DND-41 (cell line): Measurements from ENCODE around the gene PPP4C.

ENCODE experiments used
- ATAC-seq: fragments of 200-7000 bp; cut with Tn5 transposase; 3 replicates; pipeline ENCODE4 v1.9.1; 2021; ENCODE audit warnings: low read depth; ENCODE audit not compliant: insufficient read depth
- DNase-seq: peaks from one replicate; pipeline ENCODE4 v3.0.0-alpha.2; 2020
- H2AFZ ChIP-seq: 2 replicates; pipeline ENCODE4 v1.6.0; 2012; ENCODE audit warnings: low read depth, low read length
- H3K27ac ChIP-seq: 2 replicates; pipeline ENCODE4 v1.5.1; 2012; ENCODE audit warnings: low read length, inconsistent platforms
- H3K27me3 ChIP-seq: fragments of 200-600 bp; sonication (generic); 2 replicates; pipeline ENCODE4 v1.6.0; 2012; ENCODE audit warnings: low read length, mild to moderate bottlenecking, inconsistent platforms; ENCODE audit not compliant: insufficient read depth, poor library complexity
- H3K36me3 ChIP-seq: 2 replicates; pipeline ENCODE4 v1.5.1; 2012; ENCODE audit warnings: low read length, inconsistent platforms; ENCODE audit not compliant: insufficient read depth
- H3K4me1 ChIP-seq: 2 replicates; pipeline ENCODE4 v1.5.1; 2012; ENCODE audit warnings: mild to moderate bottlenecking, low read length; ENCODE audit not compliant: insufficient read depth
- H3K4me2 ChIP-seq: 2 replicates; pipeline ENCODE4 v1.6.0; 2012; ENCODE audit warnings: mild to moderate bottlenecking, moderate library complexity, low read length, inconsistent platforms; ENCODE audit not compliant: insufficient read depth
- H3K4me3 ChIP-seq, 2 experiments: fragments of 200-600 bp in 1 of 2; shearing (Covaris generic) in 1 of 2; 2 replicates each; pipeline ENCODE4 v1.5.1; 2012 to 2016; ENCODE audit warnings: inconsistent platforms in 2 of 2, low read length in 2 of 2, mild to moderate bottlenecking in 2 of 2, low read depth in 1 of 2, moderate library complexity in 1 of 2
- H3K79me2 ChIP-seq: 2 replicates; pipeline ENCODE4 v1.6.0; 2012; ENCODE audit warnings: low read length, inconsistent platforms; ENCODE audit not compliant: insufficient read depth
- H3K9ac ChIP-seq: 2 replicates; pipeline ENCODE4 v1.6.0; 2012; ENCODE audit warnings: low read depth, mild to moderate bottlenecking, inconsistent platforms, low read length, moderate library complexity
- H3K9me3 ChIP-seq: 2 replicates; pipeline ENCODE4 v1.5.1; 2012; ENCODE audit warnings: low read length, moderate library complexity, mild to moderate bottlenecking, inconsistent platforms; ENCODE audit not compliant: insufficient read depth, severe bottlenecking
- H4K20me1 ChIP-seq: 2 replicates; pipeline ENCODE4 v1.6.0; 2012; ENCODE audit warnings: low read length; ENCODE audit not compliant: insufficient read depth
- EZH2 ChIP-seq: IDR thresholded peaks from 3 replicates; pipeline ENCODE4 v1.6.1; 2012; ENCODE audit warnings: borderline replicate concordance, low read depth, mild to moderate bottlenecking, moderate library complexity, low read length, inconsistent platforms; ENCODE audit not compliant: severe bottlenecking
- TF ChIP-seq, protein P1 (sequence below): IDR thresholded peaks from 2 replicates; pipeline ENCODE4 v1.5.1; 2012; ENCODE audit warnings: borderline replicate concordance, low read length, moderate library complexity, mild to moderate bottlenecking; ENCODE audit not compliant: poor library complexity, severe bottlenecking; ENCODE audit errors: extremely low read depth

PPP4C gene

DNA sequence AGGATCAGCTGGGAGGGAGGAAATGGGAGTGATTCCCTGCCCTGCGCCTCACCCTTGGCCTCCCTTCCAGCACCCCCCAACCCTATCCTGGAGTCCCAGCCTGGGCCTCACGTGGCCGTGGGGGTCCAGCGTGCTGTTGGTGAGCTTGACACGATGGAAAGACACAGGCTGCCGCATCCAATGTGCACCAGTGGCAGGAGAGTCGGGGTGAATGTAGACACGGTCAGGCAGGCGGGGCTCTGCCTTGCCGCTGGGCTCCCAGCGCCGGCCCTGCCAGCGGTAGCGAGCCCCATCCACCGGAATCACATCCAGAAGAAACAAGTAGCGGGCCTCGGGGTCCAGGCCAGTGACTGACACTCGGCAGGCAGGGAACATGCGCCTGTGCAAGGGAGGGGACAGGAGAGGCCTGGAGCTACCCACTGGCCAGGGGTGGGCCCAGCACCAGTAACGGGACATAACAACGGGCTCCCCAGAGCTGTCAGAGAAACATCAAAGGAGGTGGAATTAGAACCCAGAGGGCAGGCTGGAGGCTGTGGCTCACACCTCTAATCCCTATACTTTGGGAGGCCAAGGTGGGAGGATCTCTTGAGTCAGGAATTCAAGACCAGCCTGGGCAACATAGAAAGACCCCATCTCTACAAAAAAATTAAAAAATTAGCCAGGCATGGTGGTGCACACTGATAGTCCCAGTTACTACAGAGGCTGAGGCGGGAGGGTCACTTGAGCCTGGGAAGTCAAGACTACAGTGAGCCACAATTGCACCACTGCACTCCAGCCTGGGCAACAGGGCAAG is 13.2 kb downstream of the PPP4C start:
- peaks cover 3% of the 10 kb centered on the region; the same call in 1 of the 2 replicates for H4K20me1 ChIP-seq
- DNase-seq (no peak), ATAC-seq (no peak)
- no peaks in the 10 kb centered on the region for H3K27me3 ChIP-seq
- peaks cover 19% of the 10 kb centered on the region for H3K36me3 ChIP-seq
- H3K9me3 ChIP-seq = no peaks in the 10 kb centered on the region
- peaks cover 30% of the 10 kb centered on the region for H3K4me1 ChIP-seq
- 0 out of 2 replicates have a peak, but pooled peaks cover 4% of the 10 kb centered on the region for H3K79me2 ChIP-seq
- H3K27ac ChIP-seq = no peak overlapping the region
- no peak overlapping the region for H3K4me2 ChIP-seq
- H2AFZ ChIP-seq = no peak overlapping the region
- TF ChIP-seq EZH2 = no peak
- TF ChIP-seq, protein P1, sequence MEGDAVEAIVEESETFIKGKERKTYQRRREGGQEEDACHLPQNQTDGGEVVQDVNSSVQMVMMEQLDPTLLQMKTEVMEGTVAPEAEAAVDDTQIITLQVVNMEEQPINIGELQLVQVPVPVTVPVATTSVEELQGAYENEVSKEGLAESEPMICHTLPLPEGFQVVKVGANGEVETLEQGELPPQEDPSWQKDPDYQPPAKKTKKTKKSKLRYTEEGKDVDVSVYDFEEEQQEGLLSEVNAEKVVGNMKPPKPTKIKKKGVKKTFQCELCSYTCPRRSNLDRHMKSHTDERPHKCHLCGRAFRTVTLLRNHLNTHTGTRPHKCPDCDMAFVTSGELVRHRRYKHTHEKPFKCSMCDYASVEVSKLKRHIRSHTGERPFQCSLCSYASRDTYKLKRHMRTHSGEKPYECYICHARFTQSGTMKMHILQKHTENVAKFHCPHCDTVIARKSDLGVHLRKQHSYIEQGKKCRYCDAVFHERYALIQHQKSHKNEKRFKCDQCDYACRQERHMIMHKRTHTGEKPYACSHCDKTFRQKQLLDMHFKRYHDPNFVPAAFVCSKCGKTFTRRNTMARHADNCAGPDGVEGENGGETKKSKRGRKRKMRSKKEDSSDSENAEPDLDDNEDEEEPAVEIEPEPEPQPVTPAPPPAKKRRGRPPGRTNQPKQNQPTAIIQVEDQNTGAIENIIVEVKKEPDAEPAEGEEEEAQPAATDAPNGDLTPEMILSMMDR = no peak
- no peak overlapping the region for H3K4me3 ChIP-seq
- no peak overlapping the region for H3K9ac ChIP-seq

DNA sequence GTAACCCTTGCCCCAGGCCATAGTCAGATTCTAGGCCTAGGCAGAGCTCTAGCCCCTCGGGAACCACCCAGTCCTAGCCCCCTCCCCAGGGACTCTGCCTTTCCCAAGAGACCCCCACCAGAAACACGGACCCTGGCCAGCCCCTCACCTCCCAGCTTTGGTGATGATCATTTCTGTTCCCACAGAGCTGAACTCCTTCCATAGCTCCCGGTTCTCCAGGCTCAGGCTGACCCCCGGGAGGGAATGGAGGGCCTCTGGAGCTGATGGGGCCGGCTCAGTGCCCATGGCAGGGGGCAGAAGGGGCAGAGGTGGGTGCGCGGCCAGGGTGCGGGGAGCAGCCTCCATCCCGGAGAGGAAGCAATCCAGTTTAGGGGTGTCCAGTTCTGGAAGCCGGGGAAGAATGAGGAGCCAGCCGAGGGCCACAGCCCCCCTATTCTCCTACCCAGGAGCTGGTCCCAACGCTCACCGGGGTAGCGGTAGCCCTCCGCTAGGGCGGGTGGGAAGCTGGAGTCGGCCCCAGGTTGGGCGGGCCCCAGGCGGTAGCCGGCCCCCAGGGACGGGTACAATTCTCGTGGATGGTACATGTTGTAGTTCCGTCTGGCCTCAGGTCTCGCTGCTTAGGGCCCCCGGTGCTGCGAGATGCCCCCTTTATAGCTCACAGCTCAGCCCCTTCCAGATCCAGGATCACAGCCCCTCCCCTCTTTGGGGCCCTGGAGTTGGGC is 15.0 kb downstream of the PPP4C start:
- Histone ChIP-seq H2AFZ (peak overlapping the region; percentile 96), H3K4me2 (peak overlapping the region; percentile 78; the same call in 1 of the 2 replicates), H3K27ac (no peak overlapping the region; the same call in 1 of the 2 replicates), H4K20me1 (peaks cover 3% of the 10 kb centered on the region; the same call in 1 of the 2 replicates), H3K4me1 (peaks cover 43% of the 10 kb centered on the region), H3K27me3 (no peaks in the 10 kb centered on the region), H3K9me3 (no peaks in the 10 kb centered on the region), H3K9ac (peak overlapping the region; percentile 62; the same call in 1 of the 2 replicates), H3K4me3 (no peak overlapping the region; a peak in 1 of 4 replicates), H3K79me2 (peaks cover 7% of the 10 kb centered on the region), H3K36me3 (peaks cover 8% of the 10 kb centered on the region; the same call in 1 of the 2 replicates)
- ATAC-seq (no peak), DNase-seq (no peak)
- TF ChIP-seq, protein P1 = no peak
- TF ChIP-seq EZH2 = no peak

DNA sequence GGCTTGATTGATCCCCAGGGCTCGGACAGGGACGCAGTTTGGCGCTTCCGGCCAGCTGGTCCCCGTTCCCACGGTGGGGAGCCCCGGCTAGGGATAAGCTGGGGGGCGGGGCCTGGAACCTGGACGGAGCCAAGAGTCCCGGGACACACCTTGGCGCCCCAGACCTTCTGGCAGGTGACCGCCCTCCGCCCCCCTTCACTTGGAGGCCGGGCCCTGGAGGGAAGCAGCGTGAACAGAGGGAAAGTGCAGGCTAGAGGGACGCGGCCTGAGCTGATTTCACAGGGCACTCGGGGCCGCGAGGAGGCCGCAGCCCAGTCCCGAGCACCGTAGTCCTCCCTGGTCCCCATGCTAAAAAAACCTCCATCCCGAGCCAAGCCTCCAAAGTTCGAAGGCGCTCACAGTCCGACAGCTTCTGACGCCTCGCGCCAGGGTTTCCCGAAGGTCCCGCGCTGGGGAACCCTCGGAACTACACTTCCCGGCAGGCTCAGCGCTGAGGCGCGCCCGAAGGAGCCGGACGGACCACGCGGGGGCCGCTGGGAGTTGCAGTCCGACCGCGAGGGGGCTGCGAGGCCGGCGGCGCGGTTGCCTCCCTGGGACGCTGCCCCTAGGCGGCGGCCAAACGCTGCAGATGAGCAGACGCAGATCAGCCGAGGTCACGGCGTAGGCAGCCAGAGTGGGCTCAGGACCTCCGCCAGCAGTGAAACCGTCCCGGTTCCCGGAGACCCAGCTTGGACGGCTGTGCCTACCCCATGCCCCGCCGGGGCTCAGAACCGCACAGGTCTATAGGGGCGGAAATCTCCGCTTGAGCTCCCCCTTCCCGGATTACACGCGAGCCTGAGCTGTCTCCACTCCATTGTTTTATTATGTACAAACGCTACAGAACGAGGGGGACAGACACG is 15.9 kb downstream of the PPP4C start, which contains the start of gene TBX6:
TBX6 (minus strand) TSS at position 451 of the 899 bp plus-strand sequence. CDS start 731 bp downstream, outside the sequence.
- Histone ChIP-seq H3K4me1 (peaks cover 49% of the 10 kb centered on the region), H3K9ac (peak within 1 kb of the TSS; percentile 62), H2AFZ (peak within 1 kb of the TSS; percentile 96), H3K9me3 (peaks cover 4% of the 10 kb centered on the region), H3K27ac (peak within 1 kb of the TSS; percentile 85), H3K27me3 (no peaks in the 10 kb centered on the region), H3K4me2 (peak within 1 kb of the TSS; percentile 78), H3K4me3 (peak within 1 kb of the TSS; percentile 27 to 60), H4K20me1 (no peaks in the 10 kb centered on the region), H3K79me2 (peaks cover 7% of the 10 kb centered on the region), H3K36me3 (peaks cover 8% of the 10 kb centered on the region; the same call in 1 of the 2 replicates)
- TF ChIP-seq, protein P1 = peak; percentile 90
- TF ChIP-seq EZH2 = no peak
- ATAC-seq (peak; percentile 89), DNase-seq (peak; percentile 93)
